GM18511 (cell line): Measurements from ENCODE around the gene RTN4R.
A peak's percentile ranks its signal among the peaks of the same experiment; 100 is the strongest.
"Not testable (repeated sequence)": the region's sequence is repeated elsewhere in the genome, so short reads cannot be mapped to it uniquely, and the experiment has no call there.

Experiments
- ATAC-seq: cut with Tn5 transposase; IDR thresholded peaks from one replicate; pipeline ENCODE4 v1.9.1; 2021; ENCODE audit warnings: mild to moderate bottlenecking, moderate library complexity; ENCODE audit not compliant: unreplicated experiment

The RTN4R gene

GRCh38 chr22:20305894-20306645, 38.0 kb upstream of the RTN4R start:
- ATAC-seq: no peak

- ATAC-seq: not testable (repeated sequence)
Measured at GRCh38 chr22:20305230-20305893, 37.2 kb upstream of the RTN4R start.

GRCh38 chr22:20304646-20305045, 36.5 kb upstream of the RTN4R start:
- no peak for ATAC-seq

- not testable (repeated sequence) for ATAC-seq
Measured at GRCh38 chr22:20303229-20303534, 35.1 kb upstream of the RTN4R start.

- no peak for ATAC-seq
Measured at GRCh38 chr22:20302438-20303228, 34.5 kb upstream of the RTN4R start.

- peak; percentile 24 for ATAC-seq
Measured at GRCh38 chr22:20299746-20300136, 31.6 kb upstream of the RTN4R start.

GRCh38 chr22:20298803-20299745, 31.0 kb upstream of the RTN4R start:
- peak; percentile 74 for ATAC-seq

- no peak for ATAC-seq
Measured at GRCh38 chr22:20298110-20298802, 30.1 kb upstream of the RTN4R start.

- no peak for ATAC-seq
Measured at GRCh38 chr22:20297414-20298109, 29.4 kb upstream of the RTN4R start.

GRCh38 chr22:20296598-20296997, 28.5 kb upstream of the RTN4R start:
- no peak for ATAC-seq

GRCh38 chr22:20295262-20296064, 27.3 kb upstream of the RTN4R start:
- ATAC-seq: no peak

- ATAC-seq: no peak
Measured at GRCh38 chr22:20292673-20293232, 24.6 kb upstream of the RTN4R start.

GRCh38 chr22:20292108-20292507, 24.0 kb upstream of the RTN4R start:
- ATAC-seq: no peak

GRCh38 chr22:20291604-20292063, 23.5 kb upstream of the RTN4R start:
- no peak for ATAC-seq

- no peak for ATAC-seq
Measured at GRCh38 chr22:20291249-20291586, 23.1 kb upstream of the RTN4R start.

- ATAC-seq: no peak
Measured at GRCh38 chr22:20290578-20291248, 22.6 kb upstream of the RTN4R start.

- ATAC-seq: no peak
Measured at GRCh38 chr22:20290045-20290392, 21.9 kb upstream of the RTN4R start.
